HUES64 (cell line): ENCODE results near the gene NELFA.

Experiments used
- H3K27ac ChIP-seq: 2 replicates; pipeline ENCODE4 v1.7.0; 2013; ENCODE audit warnings: low read depth, low read length, inconsistent platforms
- H3K27me3 ChIP-seq: 2 replicates; pipeline ENCODE4 v1.6.1; 2013; ENCODE audit warnings: mild to moderate bottlenecking, low read length; ENCODE audit not compliant: insufficient read depth
- H3K36me3 ChIP-seq: 2 replicates; pipeline ENCODE4 v1.6.1; 2013; ENCODE audit warnings: mild to moderate bottlenecking, low read length; ENCODE audit not compliant: insufficient read depth
- H3K4me1 ChIP-seq: 2 replicates; pipeline ENCODE4 v1.6.1; 2013; ENCODE audit warnings: mild to moderate bottlenecking, low read length, moderate library complexity; ENCODE audit not compliant: insufficient read depth
- H3K4me3 ChIP-seq: 2 replicates; pipeline ENCODE4 v1.5.1; 2013; ENCODE audit warnings: mild to moderate bottlenecking, low read length, moderate library complexity
- H3K9ac ChIP-seq: 2 replicates; pipeline ENCODE4 v1.6.1; 2013; ENCODE audit warnings: mild to moderate bottlenecking, low read depth, low read length
- H3K9me3 ChIP-seq: 2 replicates; pipeline ENCODE4 v1.6.1; 2013; ENCODE audit warnings: low read depth, low read length; ENCODE audit not compliant: insufficient read depth
- WGBS: fragments of 150-250, 120-280 bp; methylation state at CpG from one replicate; pipeline ENCODE4 v1.1.7; 2013; ENCODE audit warnings: missing lambda C conversion rate; 5-methylcytosine and 5-hydroxymethylcytosine counted together

Gene NELFA

GRCh38 chr4:1971456-1972200, 37.1 kb downstream of the NELFA start:
- WGBS = 94% methylated on average over 16 of the region's 16 CpGs
- no peaks in the 10 kb centered on the region for H3K4me1 ChIP-seq
- no peaks in the 10 kb centered on the region for H3K9me3 ChIP-seq
- H3K27me3 ChIP-seq = no peaks in the 10 kb centered on the region
- H3K4me3 ChIP-seq = no peak overlapping the region
- peaks cover 79% of the 10 kb centered on the region for H3K36me3 ChIP-seq
- H3K27ac ChIP-seq = no peak overlapping the region
- H3K9ac ChIP-seq = no peak overlapping the region

- no peak overlapping the region for H3K4me3 ChIP-seq
- WGBS = 91% methylated on average over 6 of the region's 6 CpGs
- H3K36me3 ChIP-seq = peaks cover 74% of the 10 kb centered on the region
- no peaks in the 10 kb centered on the region for H3K4me1 ChIP-seq
- H3K27me3 ChIP-seq = no peaks in the 10 kb centered on the region
- no peaks in the 10 kb centered on the region for H3K9me3 ChIP-seq
- no peak overlapping the region for H3K27ac ChIP-seq
- H3K9ac ChIP-seq = no peak overlapping the region
Observed at GRCh38 chr4:1970926-1971325, 37.8 kb downstream of the NELFA start.

- H3K36me3 ChIP-seq = peaks cover 74% of the 10 kb centered on the region
- H3K4me3 ChIP-seq = no peak overlapping the region
- no peaks in the 10 kb centered on the region for H3K9me3 ChIP-seq
- no peak overlapping the region for H3K27ac ChIP-seq
- no peaks in the 10 kb centered on the region for H3K27me3 ChIP-seq
- WGBS = 96% methylated on average over 17 of the region's 17 CpGs
- no peaks in the 10 kb centered on the region for H3K4me1 ChIP-seq
- no peak overlapping the region for H3K9ac ChIP-seq
Observed at GRCh38 chr4:1969928-1970723, 38.6 kb downstream of the NELFA start.

- Histone ChIP-seq H3K9me3 (no peaks in the 10 kb centered on the region), H3K27ac (no peak overlapping the region), H3K9ac (no peak overlapping the region), H3K4me1 (0 out of 2 replicates have a peak, but pooled peaks cover 3% of the 10 kb centered on the region), H3K4me3 (no peak overlapping the region), H3K27me3 (no peaks in the 10 kb centered on the region), H3K36me3 (peaks cover 74% of the 10 kb centered on the region)
- WGBS = 91% methylated on average over 7 of the region's 7 CpGs
Observed at GRCh38 chr4:1968686-1969295, 40.0 kb downstream of the NELFA start.

GRCh38 chr4:1967512-1968149, 41.1 kb downstream of the NELFA start:
- 97% methylated on average over 5 of the region's 5 CpGs for WGBS
- H3K4me3 ChIP-seq = no peak overlapping the region
- no peak overlapping the region for H3K27ac ChIP-seq
- no peaks in the 10 kb centered on the region for H3K27me3 ChIP-seq
- no peak overlapping the region for H3K9ac ChIP-seq
- peaks cover 80% of the 10 kb centered on the region for H3K36me3 ChIP-seq
- H3K4me1 ChIP-seq = 0 out of 2 replicates have a peak, but pooled peaks cover 3% of the 10 kb centered on the region
- H3K9me3 ChIP-seq = no peaks in the 10 kb centered on the region

GRCh38 chr4:1964971-1965370, 43.8 kb downstream of the NELFA start:
- no peak overlapping the region for H3K27ac ChIP-seq
- H3K9me3 ChIP-seq = no peaks in the 10 kb centered on the region
- no peak overlapping the region for H3K4me3 ChIP-seq
- 0 out of 2 replicates have a peak, but pooled peaks cover 3% of the 10 kb centered on the region for H3K4me1 ChIP-seq
- H3K27me3 ChIP-seq = no peaks in the 10 kb centered on the region
- no peak overlapping the region for H3K9ac ChIP-seq
- peaks cover 85% of the 10 kb centered on the region for H3K36me3 ChIP-seq
- 94% methylated on average over 1 of the region's 1 CpG for WGBS

- H3K27me3 ChIP-seq = no peaks in the 10 kb centered on the region
- H3K27ac ChIP-seq = no peak overlapping the region
- 0 out of 2 replicates have a peak, but pooled peaks cover 3% of the 10 kb centered on the region for H3K4me1 ChIP-seq
- 79% methylated on average over 6 of the region's 6 CpGs for WGBS
- no peaks in the 10 kb centered on the region for H3K9me3 ChIP-seq
- no peak overlapping the region; the same call in 1 of the 2 replicates for H3K9ac ChIP-seq
- H3K4me3 ChIP-seq = no peak overlapping the region
- H3K36me3 ChIP-seq = peaks cover 85% of the 10 kb centered on the region
Observed at GRCh38 chr4:1964443-1964842, 44.3 kb downstream of the NELFA start.

- H3K36me3 ChIP-seq = peaks cover 86% of the 10 kb centered on the region
- H3K27me3 ChIP-seq = no peaks in the 10 kb centered on the region
- 96% methylated on average over 4 of the region's 4 CpGs for WGBS
Observed at GRCh38 chr4:1962980-1963379, 45.8 kb downstream of the NELFA start.

GRCh38 chr4:1961563-1961962, 47.2 kb downstream of the NELFA start:
- H3K36me3 ChIP-seq = peaks cover 92% of the 10 kb centered on the region
- no peak overlapping the region for H3K9ac ChIP-seq
- H3K9me3 ChIP-seq = no peaks in the 10 kb centered on the region
- 97% methylated on average over 4 of the region's 4 CpGs for WGBS
- H3K4me1 ChIP-seq = 0 out of 2 replicates have a peak, but pooled peaks cover 3% of the 10 kb centered on the region
- no peak overlapping the region for H3K27ac ChIP-seq
- H3K4me3 ChIP-seq = no peak overlapping the region
- H3K27me3 ChIP-seq = no peaks in the 10 kb centered on the region

More at GRCh38 chr4:1962980-1963379, 45.8 kb downstream of the NELFA start:
- H3K27ac ChIP-seq = no peak overlapping the region
- no peak overlapping the region for H3K4me3 ChIP-seq
- H3K4me1 ChIP-seq = 0 out of 2 replicates have a peak, but pooled peaks cover 3% of the 10 kb centered on the region
- no peaks in the 10 kb centered on the region for H3K9me3 ChIP-seq
- no peak overlapping the region for H3K9ac ChIP-seq

- no peaks in the 10 kb centered on the region for H3K9me3 ChIP-seq
- H3K36me3 ChIP-seq = peaks cover 96% of the 10 kb centered on the region
- no peak overlapping the region for H3K9ac ChIP-seq
- H3K4me3 ChIP-seq = no peak overlapping the region
- no peaks in the 10 kb centered on the region for H3K27me3 ChIP-seq
- H3K4me1 ChIP-seq = 0 out of 2 replicates have a peak, but pooled peaks cover 3% of the 10 kb centered on the region
- no peak overlapping the region for H3K27ac ChIP-seq
- 96% methylated on average over 15 of the region's 15 CpGs for WGBS
Observed at GRCh38 chr4:1961038-1961437, 47.7 kb downstream of the NELFA start.
